ENCODE data around the gene SDC1. TPM values are rescaled to one million over a fixed set of nuclear protein-coding genes. Genes with fewer than 3 reads are reported as not detected.
A peak's percentile ranks its signal among the peaks of the same experiment; 100 is the strongest.

Gene SDC1
- total and polyA plus RNA-seq, 2 donors from 2014 or later, result 206 to 266 TPM

DNA sequence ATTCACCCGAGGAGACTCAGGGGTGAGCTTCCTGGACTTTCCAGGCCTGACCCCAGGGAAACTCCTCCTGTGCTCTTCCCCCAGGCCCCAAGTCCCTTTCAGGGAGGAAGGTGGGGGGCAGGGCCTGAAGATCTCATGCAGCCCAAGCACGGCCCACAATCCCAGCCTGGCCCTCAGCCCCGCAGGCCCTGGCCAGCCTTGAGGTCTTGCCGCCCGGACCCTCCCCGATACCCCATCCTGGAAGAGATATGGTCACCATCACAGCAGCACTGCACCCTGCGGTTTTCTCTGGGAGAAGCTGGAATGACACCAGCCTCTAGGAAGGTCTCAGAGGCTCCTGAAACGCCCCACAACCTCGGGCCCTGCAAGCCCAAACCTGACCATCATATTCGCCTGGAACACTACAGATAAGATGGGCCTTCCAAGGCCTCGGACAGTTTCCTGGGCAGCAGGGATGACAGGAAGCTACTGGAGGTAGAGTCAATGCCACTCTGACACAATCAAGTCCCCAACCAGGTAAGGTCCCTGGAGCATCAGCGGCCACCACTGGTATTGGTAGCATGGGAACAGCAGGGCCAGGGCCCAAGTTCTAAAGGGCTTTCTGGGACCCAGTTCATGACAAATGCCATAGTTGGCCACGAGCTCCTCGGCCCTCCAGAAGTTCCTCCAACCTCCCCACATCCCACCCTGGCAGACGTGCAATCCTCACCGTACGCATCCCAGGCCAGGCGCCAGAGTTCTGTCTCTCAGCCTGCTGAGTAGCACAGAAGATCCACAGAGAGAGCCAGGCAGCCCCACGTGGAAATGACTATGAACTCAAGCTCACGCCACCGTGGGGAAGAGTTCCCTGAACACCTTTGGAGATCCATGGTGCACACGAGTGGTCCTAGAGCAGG lies 8.6 kb downstream of the SDC1 start:
- H3K27me3 ChIP-seq (ENCODE audit: control insufficient read depth, insufficient read depth, low read length), result no peaks in the 10 kb centered on the region
- peaks cover 0 to 6% (median 2%) of the 10 kb centered on the region in 3 donors for H3K36me3 ChIP-seq (ENCODE audit: control insufficient read depth in 2 of 3, insufficient read depth in 3 of 3, low read length in 3 of 3)
- peaks cover 3 to 64% (median 40%) of the 10 kb centered on the region in 3 donors for H3K4me1 ChIP-seq (ENCODE audit: control insufficient read depth in 2 of 3, insufficient read depth in 2 of 3, low read depth in 1 of 3, low read length in 3 of 3)
- DNase-seq, result peak in 1 of 5 donors; percentile 63
- intact Hi-C loops (cut with DNase I), result no loop called here
- FAIRE-seq, result no peak
- no peaks in the 10 kb centered on the region for H3K9me3 ChIP-seq (ENCODE audit: control insufficient read depth in 2 of 3, insufficient read depth in 1 of 3, low read length in 3 of 3)
- H3K27ac ChIP-seq (ENCODE audit: low read depth in 2 of 2, low read length in 2 of 2), result peak overlapping the region; percentile 10 to 63
- H3K9ac ChIP-seq (ENCODE audit: low read length in 3 of 3), result no peak overlapping the region
- H3K4me3 ChIP-seq (ENCODE audit: low read length in 3 of 3), result no peak overlapping the region
- TF ChIP-seq, protein P1, sequence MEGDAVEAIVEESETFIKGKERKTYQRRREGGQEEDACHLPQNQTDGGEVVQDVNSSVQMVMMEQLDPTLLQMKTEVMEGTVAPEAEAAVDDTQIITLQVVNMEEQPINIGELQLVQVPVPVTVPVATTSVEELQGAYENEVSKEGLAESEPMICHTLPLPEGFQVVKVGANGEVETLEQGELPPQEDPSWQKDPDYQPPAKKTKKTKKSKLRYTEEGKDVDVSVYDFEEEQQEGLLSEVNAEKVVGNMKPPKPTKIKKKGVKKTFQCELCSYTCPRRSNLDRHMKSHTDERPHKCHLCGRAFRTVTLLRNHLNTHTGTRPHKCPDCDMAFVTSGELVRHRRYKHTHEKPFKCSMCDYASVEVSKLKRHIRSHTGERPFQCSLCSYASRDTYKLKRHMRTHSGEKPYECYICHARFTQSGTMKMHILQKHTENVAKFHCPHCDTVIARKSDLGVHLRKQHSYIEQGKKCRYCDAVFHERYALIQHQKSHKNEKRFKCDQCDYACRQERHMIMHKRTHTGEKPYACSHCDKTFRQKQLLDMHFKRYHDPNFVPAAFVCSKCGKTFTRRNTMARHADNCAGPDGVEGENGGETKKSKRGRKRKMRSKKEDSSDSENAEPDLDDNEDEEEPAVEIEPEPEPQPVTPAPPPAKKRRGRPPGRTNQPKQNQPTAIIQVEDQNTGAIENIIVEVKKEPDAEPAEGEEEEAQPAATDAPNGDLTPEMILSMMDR (IDR thresholded peaks at IDR 0.05; ENCODE audit: borderline replicate concordance, extremely low read depth, insufficient read depth), result no peak

DNA sequence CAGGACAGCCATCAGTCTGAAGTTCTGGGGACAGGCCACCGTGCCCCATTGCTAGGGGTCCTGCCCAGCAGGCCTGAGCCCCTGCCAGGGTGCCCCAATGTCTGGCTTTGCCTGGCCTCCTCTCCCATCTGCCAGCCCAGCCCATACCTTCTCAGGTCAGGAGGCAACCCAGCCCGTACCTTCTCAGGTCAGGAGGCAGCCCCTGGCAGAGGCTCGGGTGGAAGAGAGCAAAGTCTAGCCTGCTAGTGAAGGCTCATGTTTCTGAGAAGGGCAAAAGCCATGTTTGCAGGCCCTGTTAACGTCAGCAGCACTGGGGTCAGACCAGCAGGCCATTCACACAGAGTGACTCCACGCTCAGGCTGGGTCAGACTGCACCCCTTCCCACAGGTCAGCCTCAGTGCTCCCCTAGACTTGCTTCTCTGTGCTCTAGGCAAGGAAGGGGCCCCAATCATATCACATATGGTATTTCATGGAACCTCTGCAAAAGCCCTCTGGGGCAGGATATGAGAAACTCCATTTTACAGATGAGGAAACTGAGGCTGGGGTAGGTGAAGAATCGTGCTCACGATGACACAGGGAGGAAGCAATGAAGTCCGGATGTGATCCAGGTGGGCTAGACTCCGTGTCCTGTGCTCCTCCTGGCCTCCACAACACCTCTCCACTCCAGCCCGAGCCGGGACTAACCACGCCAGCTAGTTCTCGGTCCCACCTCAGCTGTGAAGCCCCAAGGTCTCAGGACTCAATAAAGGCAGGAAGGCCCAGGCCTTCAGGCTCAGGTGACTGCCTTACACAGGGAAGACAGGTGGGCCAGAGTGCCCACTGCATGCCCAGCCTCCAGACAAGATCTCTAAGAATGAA lies 9.5 kb downstream of the SDC1 start:
- intact Hi-C loops (cut with DNase I), result no loop called here
- Histone ChIP-seq H3K9ac (ENCODE audit: low read length in 3 of 3) (peak overlapping the region in 1 of 3 donors; percentile 51), H3K9me3 (ENCODE audit: control insufficient read depth in 2 of 3, insufficient read depth in 1 of 3, low read length in 3 of 3) (no peaks in the 10 kb centered on the region), H3K27ac (ENCODE audit: low read depth in 2 of 2, low read length in 2 of 2) (peak overlapping the region; percentile 40 to 63), H3K27me3 (ENCODE audit: control insufficient read depth, insufficient read depth, low read length) (no peaks in the 10 kb centered on the region), H3K36me3 (ENCODE audit: control insufficient read depth in 2 of 3, insufficient read depth in 3 of 3, low read length in 3 of 3) (peaks cover 0 to 6% (median 2%) of the 10 kb centered on the region in 3 donors), H3K4me1 (ENCODE audit: control insufficient read depth in 2 of 3, insufficient read depth in 2 of 3, low read depth in 1 of 3, low read length in 3 of 3) (peaks cover 3 to 59% (median 39%) of the 10 kb centered on the region in 3 donors), H3K4me3 (ENCODE audit: low read length in 3 of 3) (no peak overlapping the region)
- no peak for FAIRE-seq
- TF ChIP-seq, protein P1 (IDR thresholded peaks at IDR 0.05; ENCODE audit: borderline replicate concordance, extremely low read depth, insufficient read depth), result no peak
- DNase-seq, result peak in 1 of 5 donors; percentile 53

DNA sequence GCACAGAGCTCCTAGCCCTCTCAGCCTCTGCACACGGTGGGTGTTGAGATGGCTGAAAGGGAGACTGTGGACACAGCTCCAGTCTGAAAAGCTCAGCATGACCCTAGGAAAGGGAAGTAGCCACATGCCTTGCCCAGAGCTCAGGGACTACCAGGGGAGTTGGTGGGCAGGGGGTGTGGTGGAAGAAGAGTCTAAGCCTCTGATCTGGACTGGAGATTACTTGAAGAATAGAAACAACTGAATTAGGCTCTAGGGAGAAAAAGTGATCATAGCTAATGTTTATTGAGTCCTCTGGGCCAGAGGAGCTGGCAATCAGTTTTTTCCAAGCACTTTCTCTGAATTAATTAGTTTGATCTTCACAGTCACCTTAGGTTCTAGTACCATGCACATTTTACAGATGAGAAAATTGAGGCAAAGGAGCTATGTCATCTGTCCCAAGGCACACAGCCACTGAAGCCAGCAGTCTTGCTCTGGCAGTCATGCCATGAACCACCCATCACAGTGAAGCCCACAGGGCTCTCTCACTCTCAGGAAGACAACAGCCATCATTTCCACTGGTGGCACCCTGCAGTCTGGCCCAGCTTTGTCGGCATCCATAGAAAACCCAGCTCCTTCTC lies 10.3 kb downstream of the SDC1 start:
- Histone ChIP-seq H3K4me3 (ENCODE audit: low read length in 3 of 3) (no peak overlapping the region), H3K9ac (ENCODE audit: low read length in 3 of 3) (peak overlapping the region in 1 of 3 donors; percentile 51), H3K4me1 (ENCODE audit: control insufficient read depth in 2 of 3, insufficient read depth in 2 of 3, low read depth in 1 of 3, low read length in 3 of 3) (peaks cover 3 to 55% (median 38%) of the 10 kb centered on the region in 3 donors), H3K27me3 (ENCODE audit: control insufficient read depth, insufficient read depth, low read length) (no peaks in the 10 kb centered on the region), H3K9me3 (ENCODE audit: control insufficient read depth in 2 of 3, insufficient read depth in 1 of 3, low read length in 3 of 3) (no peaks in the 10 kb centered on the region), H3K36me3 (ENCODE audit: control insufficient read depth in 2 of 3, insufficient read depth in 3 of 3, low read length in 3 of 3) (peaks cover 0 to 6% (median 2%) of the 10 kb centered on the region in 3 donors), H3K27ac (ENCODE audit: low read depth in 2 of 2, low read length in 2 of 2) (peak overlapping the region; percentile 40 to 63)
- DNase-seq (no peak), FAIRE-seq (no peak)
- intact Hi-C loops (cut with DNase I), result no loop called here
- TF ChIP-seq, protein P1 (IDR thresholded peaks at IDR 0.05; ENCODE audit: borderline replicate concordance, extremely low read depth, insufficient read depth), result no peak

All from kidney (tissue), 14 donors.